ENCODE data around the gene PGAP3.
A peak's percentile ranks its signal among the peaks of the same experiment; 100 is the strongest.
"Not testable (repeated sequence)": the region's sequence is repeated elsewhere in the genome, so short reads cannot be mapped to it uniquely, and the experiment has no call there.

The PGAP3 gene

GRCh38 chr17:39700148-39700987 is 12.5 kb upstream of the PGAP3 start:
- peaks cover 31% of the 10 kb centered on the region for H3K4me1 ChIP-seq (ENCODE audit: control insufficient read depth, insufficient read depth, low read length)
- H3K9ac ChIP-seq (ENCODE audit: low read depth, low read length) = peak overlapping the region; percentile 87

GRCh38 chr17:39699818-39700147 is 11.9 kb upstream of the PGAP3 start, which contains the start of gene ERBB2:
Gene ERBB2 (plus strand): TSS chr17:39700064. CDS start chr17:39700239, 175 bp downstream.
- Histone ChIP-seq H3K27me3 (ENCODE audit: control insufficient read depth, insufficient read depth, low read length) (no peaks in the 10 kb centered on the region), H3K4me3 (ENCODE audit: low read depth, low read length) (peak within 1 kb of the TSS; percentile 90), H3K9ac (ENCODE audit: low read depth, low read length) (peak within 1 kb of the TSS; percentile 87), H3K4me1 (ENCODE audit: control insufficient read depth, insufficient read depth, low read length) (peaks cover 31% of the 10 kb centered on the region), H3K36me3 (ENCODE audit: control insufficient read depth, insufficient read depth, low read length) (no peaks in the 10 kb centered on the region), H3K9me3 (ENCODE audit: control insufficient read depth, insufficient read depth, low read length) (no peaks in the 10 kb centered on the region)

More at GRCh38 chr17:39700148-39700987, 12.5 kb upstream of the PGAP3 start:
- H3K4me3 ChIP-seq (ENCODE audit: low read depth, low read length) = peak overlapping the region; percentile 90
- H3K9me3 ChIP-seq (ENCODE audit: control insufficient read depth, insufficient read depth, low read length) = no peaks in the 10 kb centered on the region
- H3K27me3 ChIP-seq (ENCODE audit: control insufficient read depth, insufficient read depth, low read length) = no peaks in the 10 kb centered on the region
- H3K36me3 ChIP-seq (ENCODE audit: control insufficient read depth, insufficient read depth, low read length) = no peaks in the 10 kb centered on the region

GRCh38 chr17:39699157-39699817 is 11.4 kb upstream of the PGAP3 start:
- Histone ChIP-seq H3K4me3 (ENCODE audit: low read depth, low read length) (peak overlapping the region; percentile 90), H3K9ac (ENCODE audit: low read depth, low read length) (peak overlapping the region; percentile 81), H3K4me1 (ENCODE audit: control insufficient read depth, insufficient read depth, low read length) (peaks cover 27% of the 10 kb centered on the region)
- H3K27me3 ChIP-seq (ENCODE audit: control insufficient read depth, insufficient read depth, low read length); H3K9me3 ChIP-seq (ENCODE audit: control insufficient read depth, insufficient read depth, low read length); H3K36me3 ChIP-seq (ENCODE audit: control insufficient read depth, insufficient read depth, low read length): not testable (repeated sequence)

GRCh38 chr17:39697961-39698360 is 10.1 kb upstream of the PGAP3 start:
- Histone ChIP-seq H3K36me3 (ENCODE audit: control insufficient read depth, insufficient read depth, low read length) (no peaks in the 10 kb centered on the region), H3K9ac (ENCODE audit: low read depth, low read length) (no peak overlapping the region), H3K4me3 (ENCODE audit: low read depth, low read length) (no peak overlapping the region), H3K4me1 (ENCODE audit: control insufficient read depth, insufficient read depth, low read length) (peaks cover 18% of the 10 kb centered on the region), H3K9me3 (ENCODE audit: control insufficient read depth, insufficient read depth, low read length) (no peaks in the 10 kb centered on the region), H3K27me3 (ENCODE audit: control insufficient read depth, insufficient read depth, low read length) (no peaks in the 10 kb centered on the region)

GRCh38 chr17:39696731-39697130 is 8.9 kb upstream of the PGAP3 start:
- Histone ChIP-seq H3K27me3 (ENCODE audit: control insufficient read depth, insufficient read depth, low read length) (no peaks in the 10 kb centered on the region), H3K4me1 (ENCODE audit: control insufficient read depth, insufficient read depth, low read length) (peaks cover 13% of the 10 kb centered on the region), H3K4me3 (ENCODE audit: low read depth, low read length) (no peak overlapping the region), H3K36me3 (ENCODE audit: control insufficient read depth, insufficient read depth, low read length) (no peaks in the 10 kb centered on the region), H3K9me3 (ENCODE audit: control insufficient read depth, insufficient read depth, low read length) (no peaks in the 10 kb centered on the region), H3K9ac (ENCODE audit: low read depth, low read length) (no peak overlapping the region)

- no peaks in the 10 kb centered on the region for H3K9me3 ChIP-seq (ENCODE audit: control insufficient read depth, insufficient read depth, low read length)
- no peaks in the 10 kb centered on the region for H3K27me3 ChIP-seq (ENCODE audit: control insufficient read depth, insufficient read depth, low read length)
- no peaks in the 10 kb centered on the region for H3K36me3 ChIP-seq (ENCODE audit: control insufficient read depth, insufficient read depth, low read length)
- H3K9ac ChIP-seq (ENCODE audit: low read depth, low read length) = peak overlapping the region; percentile 50
- no peak overlapping the region for H3K4me3 ChIP-seq (ENCODE audit: low read depth, low read length)
- H3K4me1 ChIP-seq (ENCODE audit: control insufficient read depth, insufficient read depth, low read length) = peaks cover 13% of the 10 kb centered on the region
Observed at GRCh38 chr17:39695089-39695474, 7.2 kb upstream of the PGAP3 start.

- Histone ChIP-seq H3K9me3 (ENCODE audit: control insufficient read depth, insufficient read depth, low read length) (no peaks in the 10 kb centered on the region), H3K36me3 (ENCODE audit: control insufficient read depth, insufficient read depth, low read length) (no peaks in the 10 kb centered on the region), H3K4me3 (ENCODE audit: low read depth, low read length) (no peak overlapping the region), H3K9ac (ENCODE audit: low read depth, low read length) (peak overlapping the region; percentile 50), H3K4me1 (ENCODE audit: control insufficient read depth, insufficient read depth, low read length) (peaks cover 15% of the 10 kb centered on the region), H3K27me3 (ENCODE audit: control insufficient read depth, insufficient read depth, low read length) (no peaks in the 10 kb centered on the region)
Observed at GRCh38 chr17:39694593-39694992, 6.7 kb upstream of the PGAP3 start.

- Histone ChIP-seq H3K4me1 (ENCODE audit: control insufficient read depth, insufficient read depth, low read length) (peaks cover 11% of the 10 kb centered on the region), H3K9me3 (ENCODE audit: control insufficient read depth, insufficient read depth, low read length) (no peaks in the 10 kb centered on the region), H3K27me3 (ENCODE audit: control insufficient read depth, insufficient read depth, low read length) (no peaks in the 10 kb centered on the region), H3K9ac (ENCODE audit: low read depth, low read length) (peak overlapping the region; percentile 94), H3K36me3 (ENCODE audit: control insufficient read depth, insufficient read depth, low read length) (no peaks in the 10 kb centered on the region), H3K4me3 (ENCODE audit: low read depth, low read length) (peak overlapping the region; percentile 87)
Observed at GRCh38 chr17:39688945-39689344, 1.1 kb upstream of the PGAP3 start.

- H3K9ac ChIP-seq (ENCODE audit: low read depth, low read length) = peak overlapping the region; percentile 94
- H3K4me3 ChIP-seq (ENCODE audit: low read depth, low read length) = peak overlapping the region; percentile 87
- H3K9me3 ChIP-seq (ENCODE audit: control insufficient read depth, insufficient read depth, low read length) = no peaks in the 10 kb centered on the region
- peaks cover 11% of the 10 kb centered on the region for H3K4me1 ChIP-seq (ENCODE audit: control insufficient read depth, insufficient read depth, low read length)
- no peaks in the 10 kb centered on the region for H3K36me3 ChIP-seq (ENCODE audit: control insufficient read depth, insufficient read depth, low read length)
- no peaks in the 10 kb centered on the region for H3K27me3 ChIP-seq (ENCODE audit: control insufficient read depth, insufficient read depth, low read length)
Observed at GRCh38 chr17:39688475-39688835, 598 bp upstream of the PGAP3 start.

GRCh38 chr17:39687101-39687545 is 734 bp downstream of the PGAP3 start:
- peak overlapping the region; percentile 87 for H3K4me3 ChIP-seq (ENCODE audit: low read depth, low read length)
- H3K4me1 ChIP-seq (ENCODE audit: control insufficient read depth, insufficient read depth, low read length) = peaks cover 11% of the 10 kb centered on the region
- H3K36me3 ChIP-seq (ENCODE audit: control insufficient read depth, insufficient read depth, low read length) = no peaks in the 10 kb centered on the region
- H3K27me3 ChIP-seq (ENCODE audit: control insufficient read depth, insufficient read depth, low read length) = no peaks in the 10 kb centered on the region
- H3K9me3 ChIP-seq (ENCODE audit: control insufficient read depth, insufficient read depth, low read length) = no peaks in the 10 kb centered on the region
- no peak overlapping the region for H3K9ac ChIP-seq (ENCODE audit: low read depth, low read length)

- Histone ChIP-seq H3K9me3 (ENCODE audit: control insufficient read depth, insufficient read depth, low read length) (no peaks in the 10 kb centered on the region), H3K36me3 (ENCODE audit: control insufficient read depth, insufficient read depth, low read length) (peaks cover 1% of the 10 kb centered on the region), H3K27me3 (ENCODE audit: control insufficient read depth, insufficient read depth, low read length) (no peaks in the 10 kb centered on the region), H3K4me1 (ENCODE audit: control insufficient read depth, insufficient read depth, low read length) (peaks cover 8% of the 10 kb centered on the region), H3K9ac (ENCODE audit: low read depth, low read length) (no peak overlapping the region), H3K4me3 (ENCODE audit: low read depth, low read length) (no peak overlapping the region)
Observed at GRCh38 chr17:39684369-39685192, 3.3 kb downstream of the PGAP3 start.

All from iPS-15b (cell line).